Pons (tissue), 1 donor: Measurements from ENCODE around the gene ADD1.

Experiments
- DNase-seq: peaks from one replicate; pipeline ENCODE4 v3.0.0-alpha.2; 2016; ENCODE audit warnings: low spot score

ADD1 gene

GRCh38 chr4:2835978-2836377 lies 7.7 kb upstream of the ADD1 start:
- DNase-seq: no peak

GRCh38 chr4:2836391-2836859 lies 7.2 kb upstream of the ADD1 start:
- DNase-seq: no peak

- DNase-seq: no peak
Observed at GRCh38 chr4:2837110-2837903, 6.3 kb upstream of the ADD1 start.

- DNase-seq: peak; percentile 78
Observed at GRCh38 chr4:2837904-2838496, 5.6 kb upstream of the ADD1 start.

GRCh38 chr4:2839060-2839459 lies 4.6 kb upstream of the ADD1 start:
- DNase-seq: no peak

- peak; percentile 48 for DNase-seq
Observed at GRCh38 chr4:2842687-2843262, 869 bp upstream of the ADD1 start.

- DNase-seq: no peak
Observed at GRCh38 chr4:2843941-2844584, 419 bp downstream of the ADD1 start.

- no peak for DNase-seq
Observed at GRCh38 chr4:2846172-2846571, 2.5 kb downstream of the ADD1 start.

GRCh38 chr4:2847302-2847871 lies 3.7 kb downstream of the ADD1 start:
- DNase-seq: no peak

GRCh38 chr4:2848449-2848848 lies 4.8 kb downstream of the ADD1 start:
- DNase-seq: no peak

- no peak for DNase-seq
Observed at GRCh38 chr4:2849267-2850152, 5.9 kb downstream of the ADD1 start.

GRCh38 chr4:2850966-2851798 lies 7.5 kb downstream of the ADD1 start:
- no peak for DNase-seq

- DNase-seq: no peak
Observed at GRCh38 chr4:2852481-2852921, 8.9 kb downstream of the ADD1 start.

GRCh38 chr4:2855584-2855983 lies 11.9 kb downstream of the ADD1 start:
- no peak for DNase-seq

GRCh38 chr4:2856266-2856665 lies 12.6 kb downstream of the ADD1 start:
- no peak for DNase-seq

- no peak for DNase-seq
Observed at GRCh38 chr4:2857349-2857927, 13.8 kb downstream of the ADD1 start.

- no peak for DNase-seq
Observed at GRCh38 chr4:2858451-2859217, 15.0 kb downstream of the ADD1 start.

- DNase-seq: no peak
Observed at GRCh38 chr4:2859514-2859913, 15.9 kb downstream of the ADD1 start.
